ENCODE results near the gene CELSR2. TPM values are rescaled to one million over a fixed set of nuclear protein-coding genes. Genes with fewer than 3 reads are reported as not detected.

CELSR2 gene
- total RNA-seq, 1 experiment from 2014 or later, result 1.2 TPM

- Histone ChIP-seq H3K27me3 (ENCODE audit: low read length) (no peaks in the 10 kb centered on the region), H3K36me3 (ENCODE audit: insufficient read depth, low read length) (no peaks in the 10 kb centered on the region), H3K9me2 (replicated peaks; ENCODE audit: insufficient read depth, low read length) (no peaks in the 10 kb centered on the region), H2AFZ (ENCODE audit: low read length) (no peak overlapping the region), H3K4me1 (ENCODE audit: low read length) (peaks cover under 1% of the 10 kb centered on the region), H3K9me3 (ENCODE audit: low read length) (no peaks in the 10 kb centered on the region), H3K27ac (ENCODE audit: low read length) (no peak overlapping the region), H3K9ac (ENCODE audit: low read length) (no peak overlapping the region), H4K20me1 (ENCODE audit: insufficient read depth, low read depth, low read length) (peaks cover 5% of the 10 kb centered on the region; the same call in 1 of the 2 replicates), H3K4me3 (ENCODE audit: low read length) (no peak overlapping the region), H3K79me2 (ENCODE audit: low read length) (no peaks in the 10 kb centered on the region), H3K4me2 (ENCODE audit: low read depth, low read length, poor library complexity, severe bottlenecking) (no peak overlapping the region)
- DNase-seq, result no peak
These were observed 5.3 kb upstream of the CELSR2 start for GRCh38 chr1:109243860-109244552.

GRCh38 chr1:109246141-109246551 lies 3.2 kb upstream of the CELSR2 start:
- no peak for DNase-seq
- Histone ChIP-seq H3K9ac (ENCODE audit: low read length) (no peak overlapping the region), H4K20me1 (ENCODE audit: insufficient read depth, low read depth, low read length) (peaks cover 5% of the 10 kb centered on the region; the same call in 1 of the 2 replicates), H3K36me3 (ENCODE audit: insufficient read depth, low read length) (no peaks in the 10 kb centered on the region), H3K9me2 (replicated peaks; ENCODE audit: insufficient read depth, low read length) (no peaks in the 10 kb centered on the region), H3K27me3 (ENCODE audit: low read length) (no peaks in the 10 kb centered on the region), H3K27ac (ENCODE audit: low read length) (no peak overlapping the region), H3K4me1 (ENCODE audit: low read length) (peaks cover 6% of the 10 kb centered on the region), H3K4me3 (ENCODE audit: low read length) (no peak overlapping the region), H3K9me3 (ENCODE audit: low read length) (no peaks in the 10 kb centered on the region), H2AFZ (ENCODE audit: low read length) (no peak overlapping the region), H3K4me2 (ENCODE audit: low read depth, low read length, poor library complexity, severe bottlenecking) (no peak overlapping the region), H3K79me2 (ENCODE audit: low read length) (no peaks in the 10 kb centered on the region)

- Histone ChIP-seq H4K20me1 (ENCODE audit: insufficient read depth, low read depth, low read length) (peaks cover 5% of the 10 kb centered on the region; the same call in 1 of the 2 replicates), H3K9me3 (ENCODE audit: low read length) (no peaks in the 10 kb centered on the region), H3K4me1 (ENCODE audit: low read length) (peaks cover 6% of the 10 kb centered on the region), H3K27me3 (ENCODE audit: low read length) (no peaks in the 10 kb centered on the region), H3K4me2 (ENCODE audit: low read depth, low read length, poor library complexity, severe bottlenecking) (no peak overlapping the region), H2AFZ (ENCODE audit: low read length) (no peak overlapping the region), H3K4me3 (ENCODE audit: low read length) (no peak overlapping the region), H3K79me2 (ENCODE audit: low read length) (no peaks in the 10 kb centered on the region), H3K9ac (ENCODE audit: low read length) (no peak overlapping the region), H3K27ac (ENCODE audit: low read length) (no peak overlapping the region), H3K36me3 (ENCODE audit: insufficient read depth, low read length) (no peaks in the 10 kb centered on the region), H3K9me2 (replicated peaks; ENCODE audit: insufficient read depth, low read length) (no peaks in the 10 kb centered on the region)
- DNase-seq, result no peak
These were observed 1.7 kb upstream of the CELSR2 start for GRCh38 chr1:109247401-109248365.

- Histone ChIP-seq H3K9ac (ENCODE audit: low read length) (no peak overlapping the region), H3K79me2 (ENCODE audit: low read length) (no peaks in the 10 kb centered on the region), H3K4me3 (ENCODE audit: low read length) (no peak overlapping the region), H3K4me1 (ENCODE audit: low read length) (peaks cover 10% of the 10 kb centered on the region), H3K27ac (ENCODE audit: low read length) (no peak overlapping the region), H3K9me2 (replicated peaks; ENCODE audit: insufficient read depth, low read length) (no peaks in the 10 kb centered on the region), H3K9me3 (ENCODE audit: low read length) (no peaks in the 10 kb centered on the region), H3K4me2 (ENCODE audit: low read depth, low read length, poor library complexity, severe bottlenecking) (no peak overlapping the region), H4K20me1 (ENCODE audit: insufficient read depth, low read depth, low read length) (0 out of 2 replicates have a peak, but pooled peaks cover 5% of the 10 kb centered on the region), H3K36me3 (ENCODE audit: insufficient read depth, low read length) (no peaks in the 10 kb centered on the region), H3K27me3 (ENCODE audit: low read length) (no peaks in the 10 kb centered on the region), H2AFZ (ENCODE audit: low read length) (no peak overlapping the region)
- no peak for DNase-seq
These were observed 919 bp upstream of the CELSR2 start for GRCh38 chr1:109248444-109248796.

- Histone ChIP-seq H3K4me3 (ENCODE audit: low read length) (peak overlapping the region; percentile 61; the same call in 1 of the 2 replicates), H3K36me3 (ENCODE audit: insufficient read depth, low read length) (no peaks in the 10 kb centered on the region), H3K4me2 (ENCODE audit: low read depth, low read length, poor library complexity, severe bottlenecking) (peak overlapping the region; percentile 65), H3K27ac (ENCODE audit: low read length) (no peak overlapping the region), H3K79me2 (ENCODE audit: low read length) (no peaks in the 10 kb centered on the region), H3K4me1 (ENCODE audit: low read length) (peaks cover 18% of the 10 kb centered on the region), H4K20me1 (ENCODE audit: insufficient read depth, low read depth, low read length) (0 out of 2 replicates have a peak, but pooled peaks cover 5% of the 10 kb centered on the region), H3K9me3 (ENCODE audit: low read length) (no peaks in the 10 kb centered on the region), H3K9me2 (replicated peaks; ENCODE audit: insufficient read depth, low read length) (no peaks in the 10 kb centered on the region), H2AFZ (ENCODE audit: low read length) (no peak overlapping the region), H3K9ac (ENCODE audit: low read length) (peak overlapping the region; percentile 50), H3K27me3 (ENCODE audit: low read length) (no peaks in the 10 kb centered on the region)
- DNase-seq, result no peak
These were observed 489 bp downstream of the CELSR2 start for GRCh38 chr1:109249654-109250401.

GRCh38 chr1:109250454-109251276 lies 1.3 kb downstream of the CELSR2 start:
- no peaks in the 10 kb centered on the region for H3K79me2 ChIP-seq (ENCODE audit: low read length)
- peaks cover 18% of the 10 kb centered on the region for H3K4me1 ChIP-seq (ENCODE audit: low read length)
- H3K4me2 ChIP-seq (ENCODE audit: low read depth, low read length, poor library complexity, severe bottlenecking), result peak overlapping the region; percentile 65
- 0 out of 2 replicates have a peak, but pooled peaks cover 5% of the 10 kb centered on the region for H4K20me1 ChIP-seq (ENCODE audit: insufficient read depth, low read depth, low read length)
- peak overlapping the region; percentile 61; the same call in 1 of the 2 replicates for H3K4me3 ChIP-seq (ENCODE audit: low read length)
- H3K27ac ChIP-seq (ENCODE audit: low read length), result no peak overlapping the region
- H3K27me3 ChIP-seq (ENCODE audit: low read length), result no peaks in the 10 kb centered on the region
- no peak overlapping the region for H2AFZ ChIP-seq (ENCODE audit: low read length)
- H3K9me2 ChIP-seq (replicated peaks; ENCODE audit: insufficient read depth, low read length), result no peaks in the 10 kb centered on the region
- no peak overlapping the region for H3K9ac ChIP-seq (ENCODE audit: low read length)
- DNase-seq, result no peak
- H3K9me3 ChIP-seq (ENCODE audit: low read length), result no peaks in the 10 kb centered on the region
- no peaks in the 10 kb centered on the region for H3K36me3 ChIP-seq (ENCODE audit: insufficient read depth, low read length)

- no peaks in the 10 kb centered on the region for H3K9me3 ChIP-seq (ENCODE audit: low read length)
These were observed 2.2 kb downstream of the CELSR2 start for GRCh38 chr1:109251277-109252166.

More at GRCh38 chr1:109251277-109252166, 2.2 kb downstream of the CELSR2 start:
- Histone ChIP-seq H3K9ac (ENCODE audit: low read length) (no peak overlapping the region), H2AFZ (ENCODE audit: low read length) (no peak overlapping the region), H4K20me1 (ENCODE audit: insufficient read depth, low read depth, low read length) (0 out of 2 replicates have a peak, but pooled peaks cover 5% of the 10 kb centered on the region), H3K4me1 (ENCODE audit: low read length) (peaks cover 18% of the 10 kb centered on the region), H3K27ac (ENCODE audit: low read length) (no peak overlapping the region), H3K4me2 (ENCODE audit: low read depth, low read length, poor library complexity, severe bottlenecking) (no peak overlapping the region), H3K36me3 (ENCODE audit: insufficient read depth, low read length) (no peaks in the 10 kb centered on the region), H3K27me3 (ENCODE audit: low read length) (no peaks in the 10 kb centered on the region), H3K4me3 (ENCODE audit: low read length) (no peak overlapping the region), H3K9me2 (replicated peaks; ENCODE audit: insufficient read depth, low read length) (no peaks in the 10 kb centered on the region), H3K79me2 (ENCODE audit: low read length) (no peaks in the 10 kb centered on the region)
- no peak for DNase-seq

All from Karpas-422 (cell line).